Loucy (cell line): Measurements from ENCODE around the gene HBP1.
"Not testable (repeated sequence)": the region's sequence is repeated elsewhere in the genome, so short reads cannot be mapped to it uniquely, and the experiment has no call there.

Experiments
- CTCF ChIP-seq: fragments of 200-600 bp; sonication (generic); conservative IDR thresholded peaks from 2 replicates; pipeline ENCODE4 v1.5.1; 2014; ENCODE audit warnings: mild to moderate bottlenecking, antibody characterized with exemption, low read length
- EZH2phosphoT487 ChIP-seq: fragments of 200-600 bp; IDR thresholded peaks from 2 replicates; pipeline ENCODE4 v1.6.1; 2018; ENCODE audit warnings: antibody characterized with exemption, mild to moderate bottlenecking, moderate library complexity, borderline replicate concordance

- not testable (repeated sequence) for TF ChIP-seq CTCF, EZH2phosphoT487
Observed at GRCh38 chr7:107155726-107156125, 13.1 kb upstream of the HBP1 start.
